Activated CD4-positive, CD25-positive, alpha-beta regulatory T cell treated with anti-CD3 and anti-CD28 coated beads, Interleukin-2, amount 50 U/mL, for 72 hours (primary cell): ENCODE results near the gene OR5B17.
"Not testable (repeated sequence)": the region's sequence is repeated elsewhere in the genome, so short reads cannot be mapped to it uniquely, and the experiment has no call there.

Experiments used
- DNase-seq: peaks from one replicate; pipeline ENCODE4 v3.0.0; 2021

The OR5B17 gene

DNA sequence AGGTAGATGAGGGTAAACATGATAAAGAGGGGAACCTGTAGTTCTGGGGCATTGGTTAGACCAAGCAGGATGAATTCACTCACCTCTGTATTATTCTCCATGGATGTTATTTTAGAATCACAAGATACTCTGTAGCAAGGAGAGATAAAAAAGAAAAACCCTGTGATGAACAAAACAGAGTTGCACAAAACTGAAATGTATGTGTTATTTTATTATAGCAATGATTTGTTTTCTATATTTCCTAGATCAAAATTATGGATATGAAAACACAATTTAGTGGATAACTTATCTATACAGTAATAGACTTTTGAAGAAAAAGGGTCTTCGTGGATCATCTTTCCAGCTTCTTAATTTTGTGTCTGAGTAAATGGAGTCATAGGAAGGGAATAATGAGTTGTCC, at the start of gene OR5B17:
TSS of gene OR5B17 (minus strand) at position 101 of the 400 bp plus-strand sequence. CDS start at position 101, 0 bp downstream.
- no peak for DNase-seq

DNA sequence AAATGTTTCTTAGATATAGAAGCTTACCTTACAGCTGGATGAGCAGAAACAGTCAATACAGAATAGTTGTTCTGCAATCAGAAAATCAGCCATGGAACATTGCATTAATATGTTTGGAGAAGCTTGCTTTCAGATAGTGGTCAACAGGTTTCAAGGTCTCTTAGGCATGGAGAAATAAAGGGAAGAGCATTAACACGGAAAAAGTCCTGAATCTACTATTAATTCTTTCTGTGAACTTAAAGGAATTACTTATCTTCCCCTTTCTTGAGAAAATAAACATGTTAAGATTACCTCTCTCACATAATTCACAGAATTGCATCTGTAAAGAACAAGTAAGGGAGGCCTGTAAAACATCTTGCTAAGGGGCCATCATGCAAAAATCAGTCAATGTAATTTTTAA, 47.9 kb upstream of the OR5B17 start, which contains the start of gene OR5B3:
TSS of gene OR5B3 (minus strand) at position 101 of the 400 bp plus-strand sequence. CDS start 3,465 bp downstream, outside the sequence.
- DNase-seq: no peak

DNA sequence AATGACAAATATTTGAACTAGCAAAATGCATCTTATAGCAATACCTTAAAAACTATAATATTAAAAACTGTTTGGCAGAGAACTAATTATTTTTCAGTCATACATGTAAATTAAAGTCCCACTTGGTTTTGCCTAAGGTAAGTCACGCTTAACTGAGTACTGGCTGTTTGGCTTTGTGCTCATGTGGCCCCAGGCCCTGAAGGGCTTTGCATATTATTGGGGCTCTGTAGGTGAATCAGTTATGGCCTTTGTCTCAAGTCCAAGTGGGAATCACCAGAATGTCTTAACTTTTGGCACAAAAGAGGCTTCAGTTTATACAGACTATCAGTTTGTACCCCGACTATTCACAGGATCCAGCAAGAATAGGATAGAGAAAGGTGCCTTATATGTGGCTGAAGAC, 40.8 kb upstream of the OR5B17 start:
- DNase-seq: not testable (repeated sequence)

DNA sequence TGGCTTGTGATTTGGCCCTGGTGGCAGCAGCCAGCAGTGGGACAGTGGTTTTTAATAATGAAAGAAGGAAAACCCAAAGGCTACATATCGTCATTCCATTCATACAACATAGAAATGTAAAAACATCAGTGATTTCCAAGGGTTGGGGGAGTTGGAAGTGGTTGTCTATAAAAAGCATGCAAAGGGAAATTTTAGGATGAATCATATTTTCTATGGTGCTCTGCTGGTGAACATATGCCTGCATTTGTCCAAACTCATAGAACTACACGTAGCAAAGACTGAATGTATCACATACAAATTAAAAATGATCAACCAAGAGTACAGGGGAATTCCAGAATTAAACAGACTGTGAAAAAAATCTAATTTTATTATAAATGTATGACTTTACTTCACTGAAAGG, 36.7 kb upstream of the OR5B17 start:
- no peak for DNase-seq

DNA sequence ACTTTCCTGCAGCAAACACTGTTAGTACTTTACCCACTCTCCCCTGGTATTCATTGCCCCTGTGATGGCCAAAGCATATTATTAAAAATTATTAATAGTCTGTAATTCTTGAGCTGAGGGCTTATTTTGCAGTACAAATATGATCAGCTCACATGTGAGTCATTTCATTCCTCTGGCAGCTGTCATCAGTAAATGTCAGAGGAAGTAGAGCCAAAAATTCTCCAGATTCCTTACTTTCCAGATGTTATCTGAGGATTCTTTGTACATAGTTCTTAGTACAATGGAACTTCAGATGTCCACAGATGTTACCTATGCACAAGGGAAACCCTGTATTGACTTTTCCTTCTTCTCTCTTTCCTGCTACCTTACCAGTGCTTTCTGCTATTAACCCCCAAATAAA, 35.3 kb upstream of the OR5B17 start:
- DNase-seq: no peak

DNA sequence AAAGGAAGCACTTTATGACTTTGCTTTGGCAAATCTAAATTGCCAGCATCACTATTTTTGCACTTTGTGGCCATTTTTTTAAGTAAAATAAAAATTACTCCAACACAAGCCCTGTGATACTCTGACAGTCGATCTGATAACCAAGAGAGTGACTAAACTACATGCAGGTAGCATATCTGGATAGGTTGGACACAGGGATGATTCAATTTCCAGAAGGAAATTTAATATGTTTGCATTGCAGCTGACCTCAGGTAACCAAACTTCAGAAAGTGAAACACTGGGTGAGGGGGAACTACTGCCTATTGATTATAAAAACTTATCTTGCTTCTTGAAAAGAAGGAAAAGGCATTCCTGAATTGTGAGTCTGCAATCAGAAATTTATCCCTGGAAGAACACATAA, 33.9 kb upstream of the OR5B17 start:
- DNase-seq: no peak

DNA sequence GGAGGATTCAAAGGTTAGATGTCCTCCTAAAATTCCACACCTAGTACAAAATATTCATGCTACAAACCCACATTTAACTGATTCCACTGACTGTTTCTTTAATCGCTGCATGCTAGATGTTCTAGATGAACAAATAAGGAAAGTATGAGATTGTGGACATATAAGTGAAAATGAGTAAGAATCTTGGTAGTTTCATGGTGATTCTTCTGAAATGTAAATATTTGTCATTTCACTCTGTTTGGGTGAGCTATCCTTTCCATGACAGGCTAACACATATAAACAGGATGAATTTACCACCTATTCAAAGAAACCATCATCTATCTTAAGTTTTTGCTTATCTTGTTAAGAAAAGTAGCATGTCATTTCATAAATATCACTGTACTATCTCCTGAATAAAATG, 33.0 kb upstream of the OR5B17 start:
- no peak for DNase-seq

DNA sequence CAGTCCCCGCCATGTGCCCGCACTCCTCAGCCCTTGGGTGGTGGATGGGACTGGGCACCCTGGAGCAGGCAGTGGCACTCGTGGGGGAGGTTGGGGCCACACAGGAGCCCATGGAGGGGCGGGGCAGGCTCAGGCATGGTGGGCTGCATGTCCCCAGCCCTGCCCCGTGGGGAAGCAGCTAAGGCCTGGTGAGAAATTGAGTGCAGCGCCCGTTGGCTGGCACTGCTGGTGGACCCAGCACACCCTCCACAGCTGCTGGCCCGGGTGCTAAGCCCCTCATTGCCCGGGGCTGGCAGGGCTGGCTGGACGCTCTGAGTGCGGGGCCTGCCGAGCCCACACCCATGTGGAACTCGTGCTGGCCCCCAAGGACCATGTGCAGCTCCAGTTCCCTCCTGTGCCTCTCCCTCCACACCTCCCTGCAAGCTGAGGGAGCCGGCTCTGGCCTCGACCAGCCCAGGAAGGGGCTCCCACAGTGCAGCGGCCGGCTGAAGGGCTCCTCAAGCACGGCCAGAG, 31.7 kb upstream of the OR5B17 start:
- no peak for DNase-seq

DNA sequence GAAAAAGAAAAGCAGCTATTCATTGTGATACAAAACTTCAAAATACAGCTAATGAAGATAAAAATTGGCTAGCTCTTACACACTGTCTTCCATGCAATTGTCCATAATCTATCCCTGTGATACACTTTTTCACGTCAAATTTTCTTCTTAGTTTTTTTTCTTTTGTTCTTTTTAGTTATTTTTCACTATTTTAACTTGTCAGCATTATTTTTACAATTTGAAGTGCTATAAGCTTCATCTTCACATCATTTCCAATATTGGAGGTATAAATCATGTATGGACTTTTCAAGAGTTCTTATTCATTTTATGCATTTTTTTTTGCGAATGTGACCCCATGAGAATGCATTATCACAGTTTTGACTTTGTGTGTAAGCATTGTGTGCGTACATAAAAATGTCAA, 4.1 kb downstream of the OR5B17 start:
- DNase-seq: no peak

DNA sequence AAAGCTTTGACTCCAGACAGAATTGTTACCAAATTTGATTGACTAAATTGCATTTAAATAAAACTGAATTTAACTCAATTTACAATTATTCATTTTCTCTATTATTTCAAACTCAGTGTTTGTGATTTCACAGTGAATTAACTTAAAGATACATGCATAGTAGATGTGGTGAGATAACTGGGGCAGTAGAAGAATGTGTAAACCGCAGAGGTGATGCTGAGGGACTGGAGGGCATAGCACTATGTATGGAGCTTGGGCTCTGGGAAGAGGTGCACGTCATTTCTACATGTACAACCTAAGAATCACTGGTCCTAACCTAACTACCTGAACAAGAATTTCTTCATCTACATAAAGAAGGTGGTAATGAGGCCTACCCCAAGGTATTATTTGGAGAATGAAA, 13.7 kb downstream of the OR5B17 start:
- no peak for DNase-seq

DNA sequence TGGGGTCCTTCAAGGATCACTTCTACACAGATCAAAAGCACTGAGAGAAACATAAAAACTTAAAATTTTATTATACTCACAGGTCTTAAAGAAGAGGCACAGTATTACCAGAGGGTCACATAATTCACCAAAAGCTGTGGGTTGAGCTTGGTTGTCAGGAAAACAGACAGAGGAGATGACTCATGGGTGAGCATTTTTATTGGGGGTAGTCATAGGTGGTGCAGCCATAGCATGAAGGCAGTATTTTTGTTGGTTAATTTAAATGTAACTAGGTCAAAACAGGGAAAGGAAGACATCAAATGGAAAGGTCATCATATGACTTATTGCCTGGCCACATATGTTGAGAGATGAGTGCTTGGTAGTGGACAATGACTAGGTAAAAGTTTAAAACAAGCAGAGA, 24.2 kb downstream of the OR5B17 start:
- DNase-seq: no peak

DNA sequence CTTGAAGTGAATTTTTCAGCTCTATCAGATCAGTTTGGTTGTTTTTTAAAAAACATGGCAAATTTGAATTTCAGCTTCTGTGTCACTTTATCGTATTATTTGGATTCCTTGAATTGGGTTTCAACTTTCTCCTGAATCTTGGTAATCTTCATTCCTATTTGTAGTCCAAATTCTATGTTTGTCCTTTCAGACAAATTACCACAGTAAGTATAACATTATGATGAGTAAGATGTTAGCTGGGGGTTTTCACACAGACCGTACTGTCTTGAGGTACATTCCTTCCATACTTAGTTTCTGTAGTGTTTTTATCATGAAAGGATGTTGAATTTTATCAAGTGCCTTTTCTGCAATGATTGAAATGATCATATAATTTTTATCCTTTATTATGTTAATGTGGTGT, 28.0 kb downstream of the OR5B17 start:
- DNase-seq: no peak

DNA sequence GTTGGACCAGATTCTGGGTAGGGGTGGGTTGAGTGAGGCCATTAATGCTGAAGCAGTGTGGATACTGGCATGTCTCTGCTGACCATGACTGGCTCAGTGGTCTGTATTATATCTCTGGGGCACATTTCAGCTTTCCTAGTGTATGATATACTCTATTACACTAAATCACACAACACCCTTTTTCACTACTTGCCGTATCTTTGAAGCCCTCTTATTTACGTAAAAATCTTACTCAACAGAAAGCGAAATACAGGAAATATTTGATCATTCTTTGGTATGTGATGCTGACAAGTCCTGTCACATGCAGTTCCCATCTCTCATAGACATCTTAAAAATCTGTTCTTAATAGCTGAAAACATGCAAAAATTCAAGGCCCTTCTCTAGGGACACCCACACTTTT, 40.3 kb downstream of the OR5B17 start:
- DNase-seq: no peak

DNA sequence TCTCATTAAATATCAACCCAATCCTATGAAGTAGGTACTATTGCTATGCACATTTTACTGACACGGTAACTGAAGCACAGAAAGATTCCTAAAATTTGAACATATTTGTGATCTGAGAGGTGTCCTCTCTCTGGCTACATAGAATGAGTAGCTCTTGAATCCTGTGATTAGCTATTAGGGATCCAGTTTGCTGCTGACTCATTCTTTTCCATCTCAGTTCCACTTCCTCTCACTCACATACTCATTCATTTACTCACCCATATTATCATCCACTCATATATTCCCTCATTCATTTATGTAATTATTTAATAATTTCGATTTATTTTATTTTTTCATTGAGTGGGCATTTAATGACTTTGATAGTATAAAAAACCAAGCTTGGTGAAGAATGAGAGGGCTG, 42.7 kb downstream of the OR5B17 start:
- no peak for DNase-seq
